ENCODE measurements around the gene LYPLAL1. TPM values are rescaled to one million over a fixed set of nuclear protein-coding genes. Genes with fewer than 3 reads are reported as not detected.
A peak's percentile ranks its signal among the peaks of the same experiment; 100 is the strongest.

LYPLAL1 gene
- total RNA-seq, 4 donors from 2014 or later = 12.2 to 18.9 (median 16.7) TPM

- Histone ChIP-seq H3K27ac (peak overlapping the region; percentile 87 to 93 (median 90)), H3K27me3 (no peaks in the 10 kb centered on the region), H3K4me1 (peaks cover 10 to 44% (median 18%) of the 10 kb centered on the region in 4 donors), H3K4me3 (peak overlapping the region; percentile 63 to 91 (median 76)), H3K36me3 (no peaks in the 10 kb centered on the region), H3K9me3 (no peaks in the 10 kb centered on the region)
- in situ Hi-C loops (cut with MboI; ENCODE audit: low pct_ligation_motif_present in 1 of 4, low pct_unique_long_range_greater_than_20kb in 1 of 4, low sequenced_read_pairs in 3 of 4) (no loop called here), intact Hi-C loops (cut with DNase I; ENCODE audit: low total_unique reads) (no loop called here)
- 35 to 37% methylated on average over 4 to 6 of the region's 6 CpGs for WGBS, 2 donors (ENCODE audit: low coverage in 1 of 2)
- TF ChIP-seq CTCF (IDR thresholded peaks at IDR 0.05) (no peak), POLR2A (IDR thresholded peaks at IDR 0.05) (no peak), POLR2AphosphoS5 (IDR thresholded peaks at IDR 0.05) (no peak), EP300 (IDR thresholded peaks at IDR 0.05; ENCODE audit: low read depth) (no peak)
- DNase-seq = no peak
Measured at GRCh38 chr1:219173434-219173757, 282 bp upstream of the LYPLAL1 start.

GRCh38 chr1:219174460-219175211 is 958 bp downstream of the LYPLAL1 start:
- H3K27ac ChIP-seq = peak overlapping the region; percentile 87 to 93 (median 90)
- H3K9me3 ChIP-seq = no peaks in the 10 kb centered on the region
- in situ Hi-C loops (cut with MboI; ENCODE audit: low pct_ligation_motif_present in 1 of 4, low pct_unique_long_range_greater_than_20kb in 1 of 4, low sequenced_read_pairs in 3 of 4) (no loop called here), intact Hi-C loops (cut with DNase I; ENCODE audit: low total_unique reads) (no loop called here)
- H3K4me1 ChIP-seq = peaks cover 10 to 50% (median 22%) of the 10 kb centered on the region in 4 donors
- H3K36me3 ChIP-seq = no peaks in the 10 kb centered on the region
- H3K4me3 ChIP-seq = peak overlapping the region; percentile 63 to 91 (median 76)
- peak; percentile 10 for DNase-seq
- no peaks in the 10 kb centered on the region for H3K27me3 ChIP-seq
- TF ChIP-seq EP300 (IDR thresholded peaks at IDR 0.05; ENCODE audit: low read depth) = no peak
- no peak for TF ChIP-seq CTCF (IDR thresholded peaks at IDR 0.05)
- no peak for TF ChIP-seq POLR2AphosphoS5 (IDR thresholded peaks at IDR 0.05)
- no peak for TF ChIP-seq POLR2A (IDR thresholded peaks at IDR 0.05)
- 28 to 47% methylated on average over 10 to 11 of the region's 11 CpGs for WGBS, 2 donors (ENCODE audit: low coverage in 1 of 2)

- Histone ChIP-seq H3K9me3 (no peaks in the 10 kb centered on the region), H3K4me1 (peaks cover 10 to 50% (median 22%) of the 10 kb centered on the region in 4 donors), H3K27ac (peak overlapping the region; percentile 87 to 93 (median 90)), H3K36me3 (peaks cover 0 to under 1% (median 0%) of the 10 kb centered on the region in 4 donors), H3K27me3 (no peaks in the 10 kb centered on the region), H3K4me3 (peak overlapping the region in 2 of 4 donors; percentile 63 to 88)
- no peak for TF ChIP-seq EP300 (IDR thresholded peaks at IDR 0.05; ENCODE audit: low read depth)
- TF ChIP-seq CTCF (IDR thresholded peaks at IDR 0.05) = no peak
- TF ChIP-seq POLR2A (IDR thresholded peaks at IDR 0.05) = no peak
- TF ChIP-seq POLR2AphosphoS5 (IDR thresholded peaks at IDR 0.05) = no peak
- no peak for DNase-seq
- in situ Hi-C loops (cut with MboI; ENCODE audit: low pct_ligation_motif_present in 1 of 4, low pct_unique_long_range_greater_than_20kb in 1 of 4, low sequenced_read_pairs in 3 of 4) (no loop called here), intact Hi-C loops (cut with DNase I; ENCODE audit: low total_unique reads) (no loop called here)
- 82 to 94% methylated on average over 3 of the region's 3 CpGs for WGBS, 2 donors (ENCODE audit: low coverage in 1 of 2)
Measured at GRCh38 chr1:219175212-219175564, 1.5 kb downstream of the LYPLAL1 start.

GRCh38 chr1:219176168-219176567 is 2.5 kb downstream of the LYPLAL1 start:
- TF ChIP-seq POLR2A (IDR thresholded peaks at IDR 0.05) (no peak), CTCF (IDR thresholded peaks at IDR 0.05) (no peak), POLR2AphosphoS5 (IDR thresholded peaks at IDR 0.05) (no peak), EP300 (IDR thresholded peaks at IDR 0.05; ENCODE audit: low read depth) (no peak)
- peaks cover 0 to 7% (median 0%) of the 10 kb centered on the region in 4 donors for H3K36me3 ChIP-seq
- no peaks in the 10 kb centered on the region for H3K9me3 ChIP-seq
- H3K27ac ChIP-seq = no peak overlapping the region
- in situ Hi-C loops (cut with MboI; ENCODE audit: low pct_ligation_motif_present in 1 of 4, low pct_unique_long_range_greater_than_20kb in 1 of 4, low sequenced_read_pairs in 3 of 4) = no loop called here
- 95 to 96% methylated on average over 4 of the region's 4 CpGs for WGBS, 2 donors (ENCODE audit: low coverage in 1 of 2)
- H3K27me3 ChIP-seq = no peaks in the 10 kb centered on the region
- no peak for DNase-seq
- peaks cover 10 to 50% (median 22%) of the 10 kb centered on the region in 4 donors for H3K4me1 ChIP-seq
- intact Hi-C loops (cut with DNase I; ENCODE audit: low total_unique reads) = no loop called here
- no peak overlapping the region for H3K4me3 ChIP-seq
